GM12892 (cell line): ENCODE data around the gene TFPI2. TPM values are rescaled to one million over a fixed set of nuclear protein-coding genes. Genes with fewer than 3 reads are reported as not detected.

Experiments used
- DNase-seq: peaks from one replicate; pipeline ENCODE4 v3.0.0; 2011; ENCODE audit not compliant: insufficient read length
- FAIRE-seq: peaks from 2 replicates; lab custom pipeline; 2011; peaks lifted over from hg19 to GRCh38; lab: Jason Lieb, UNC
- POLR2A ChIP-seq: IDR thresholded peaks from 2 replicates; pipeline ENCODE4 v1.6.1; 2011; ENCODE audit warnings: low read depth, low read length, control low read depth
- POLR2AphosphoS5 ChIP-seq: IDR thresholded peaks from 2 replicates; pipeline ENCODE4 v1.6.1; 2011; ENCODE audit warnings: low read depth, low read length, control low read depth
- TAF1 ChIP-seq: IDR thresholded peaks from 2 replicates; pipeline ENCODE4 v1.6.1; 2011; ENCODE audit warnings: low read depth, mild to moderate bottlenecking, control low read depth, low read length, borderline replicate concordance
- polyA plus RNA-seq: library from polyadenylated mRNA; unstranded; fragments of >200 nt; gene quantifications from one replicate; pipeline ENCODE4 v1.2.1, GENCODE V29; 2012; ENCODE audit warnings: missing spikeins, inconsistent platforms; ENCODE audit not compliant: missing spikeins

Gene TFPI2
- polyA plus RNA-seq, result 0.51 TPM

GRCh38 chr7:93890464-93891068 lies at the start of gene TFPI2:
Gene TFPI2 (minus strand): TSS chr7:93890753. CDS start chr7:93890678, 75 bp downstream.
- FAIRE-seq, result no peak
- no peak for DNase-seq
- no peak for TF ChIP-seq POLR2AphosphoS5
- TF ChIP-seq POLR2A, result no peak
- no peak for TF ChIP-seq TAF1

DNA sequence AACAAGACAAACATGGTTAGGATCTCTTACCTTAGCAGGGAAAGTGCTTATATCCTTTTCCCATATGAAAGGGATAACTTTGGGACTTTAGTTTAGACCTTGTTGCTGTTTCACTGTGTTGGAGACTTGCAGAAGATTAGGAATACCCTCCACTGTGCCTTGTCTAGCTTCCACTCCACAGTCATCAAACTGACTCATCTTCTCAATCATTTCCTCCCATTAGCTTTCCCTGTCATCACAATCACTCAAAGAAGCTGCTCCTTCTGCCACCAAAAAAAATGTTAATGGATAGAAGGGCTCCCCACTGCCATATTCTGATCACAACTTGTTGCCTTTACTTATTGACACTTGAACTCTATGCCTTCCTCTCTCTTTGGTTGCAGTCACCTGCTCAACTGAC lies 47.7 kb upstream of the TFPI2 start:
- FAIRE-seq (no peak), DNase-seq (no peak)
- TF ChIP-seq POLR2A, result no peak
- no peak for TF ChIP-seq TAF1
- no peak for TF ChIP-seq POLR2AphosphoS5

DNA sequence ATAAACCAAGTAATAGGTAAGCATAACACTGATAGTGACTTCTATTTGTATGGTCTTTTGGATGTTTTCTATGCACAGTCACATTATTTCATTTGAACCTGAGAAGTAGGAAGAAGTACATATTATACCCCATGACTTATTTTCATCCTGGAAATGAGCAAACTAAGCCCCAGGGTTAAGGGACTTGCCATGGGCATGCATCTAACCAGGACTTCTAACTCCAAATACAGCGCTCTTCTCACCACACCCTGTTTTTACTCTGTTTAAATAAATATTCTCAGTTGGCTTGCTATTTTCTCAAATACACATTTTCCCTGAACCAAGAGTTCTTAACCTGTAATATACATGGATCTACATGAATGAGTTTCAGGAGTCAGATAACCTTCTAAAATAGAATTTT lies 47.3 kb upstream of the TFPI2 start:
- no peak for TF ChIP-seq POLR2AphosphoS5
- no peak for TF ChIP-seq POLR2A
- no peak for TF ChIP-seq TAF1
- no peak for DNase-seq
- no peak for FAIRE-seq

DNA sequence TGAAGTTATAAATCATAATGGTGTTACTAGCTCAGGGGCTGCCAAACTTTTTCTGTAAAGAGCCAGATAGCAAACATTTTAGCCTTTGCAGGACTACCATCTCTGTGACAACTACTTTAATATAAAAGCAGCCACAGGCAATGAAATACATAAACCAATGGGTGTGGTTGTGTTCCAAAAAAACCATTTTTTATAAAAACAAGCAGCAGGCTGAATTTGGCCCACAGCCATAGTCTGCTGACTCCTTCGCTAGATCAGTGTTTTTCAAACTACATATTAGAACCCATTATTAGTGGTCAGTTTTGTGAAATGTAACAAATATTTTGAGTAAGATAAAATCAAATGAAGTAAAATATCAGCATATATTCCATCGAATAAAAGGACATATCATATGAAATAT lies 44.5 kb upstream of the TFPI2 start:
- TF ChIP-seq POLR2A (no peak), POLR2AphosphoS5 (no peak), TAF1 (no peak)
- no peak for FAIRE-seq
- no peak for DNase-seq

DNA sequence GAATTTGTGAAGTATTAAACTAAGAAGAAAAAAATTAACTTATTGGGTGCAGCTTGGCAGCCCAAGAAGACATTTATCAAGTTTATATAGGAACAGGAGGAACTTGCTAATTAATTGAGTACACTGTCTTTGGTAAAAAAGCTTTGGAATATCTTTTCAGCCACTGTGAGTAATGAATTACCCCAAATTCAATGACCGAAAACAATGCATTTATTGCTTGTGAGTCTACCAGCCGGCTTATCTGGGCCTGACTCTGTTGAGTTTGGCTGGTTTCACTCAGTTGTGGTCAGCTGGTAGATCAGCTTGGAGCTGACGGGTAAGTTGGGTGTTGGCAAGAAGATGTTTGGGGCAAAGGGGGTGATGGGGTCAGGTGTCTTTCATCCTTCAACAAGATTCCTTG lies 42.6 kb upstream of the TFPI2 start:
- TF ChIP-seq POLR2A (no peak), TAF1 (no peak), POLR2AphosphoS5 (no peak)
- no peak for FAIRE-seq
- no peak for DNase-seq

DNA sequence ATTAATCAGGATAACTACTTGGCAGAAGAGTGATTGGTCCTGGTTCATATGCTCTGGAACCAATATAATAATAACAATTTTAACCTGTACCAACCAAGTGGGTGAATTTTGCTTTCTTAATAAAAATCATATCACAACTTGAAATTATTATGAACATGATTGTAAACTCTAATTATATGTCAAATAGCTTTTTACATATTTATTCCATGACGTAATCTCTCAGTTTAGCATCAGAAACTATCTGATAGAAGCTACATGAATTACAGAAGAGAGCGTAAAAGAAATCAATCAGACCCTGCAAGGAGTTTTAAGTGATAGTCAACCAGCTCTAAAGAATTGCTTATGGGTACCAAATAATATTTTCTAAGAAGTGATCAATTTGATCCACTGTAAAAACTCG lies 41.1 kb upstream of the TFPI2 start:
- no peak for FAIRE-seq
- DNase-seq, result no peak
- TF ChIP-seq TAF1 (no peak), POLR2AphosphoS5 (no peak), POLR2A (no peak)

DNA sequence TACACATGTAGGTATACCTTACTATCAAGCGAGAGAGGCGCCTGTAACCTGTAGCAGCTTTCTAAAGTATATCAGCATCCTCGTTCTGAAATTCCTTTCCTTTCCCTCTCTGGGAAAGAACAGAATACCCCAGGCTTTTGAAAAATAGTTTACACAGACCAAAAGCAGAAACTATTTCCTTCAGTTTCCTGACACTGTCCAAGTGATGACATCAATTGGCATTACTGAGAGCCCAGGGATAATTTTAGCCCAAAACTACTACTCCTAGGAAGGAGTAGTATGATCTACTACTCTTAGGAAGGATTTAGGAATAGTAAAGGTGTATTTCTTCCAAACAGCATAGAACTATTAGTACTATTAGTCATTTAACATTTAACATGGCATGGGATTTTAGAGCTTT lies 37.0 kb upstream of the TFPI2 start:
- DNase-seq (no peak), FAIRE-seq (no peak)

GRCh38 chr7:93926800-93927199 lies 36.2 kb upstream of the TFPI2 start:
- no peak for FAIRE-seq
- TF ChIP-seq TAF1, result no peak
- no peak for TF ChIP-seq POLR2AphosphoS5
- TF ChIP-seq POLR2A, result no peak
- no peak for DNase-seq

More for the DNA sequence above, 37.0 kb upstream of the TFPI2 start:
- TF ChIP-seq TAF1 (no peak), POLR2A (no peak), POLR2AphosphoS5 (no peak)

GRCh38 chr7:93923942-93924341 lies 33.4 kb upstream of the TFPI2 start:
- no peak for TF ChIP-seq POLR2A
- TF ChIP-seq POLR2AphosphoS5, result no peak
- TF ChIP-seq TAF1, result no peak
- DNase-seq, result no peak
- no peak for FAIRE-seq

DNA sequence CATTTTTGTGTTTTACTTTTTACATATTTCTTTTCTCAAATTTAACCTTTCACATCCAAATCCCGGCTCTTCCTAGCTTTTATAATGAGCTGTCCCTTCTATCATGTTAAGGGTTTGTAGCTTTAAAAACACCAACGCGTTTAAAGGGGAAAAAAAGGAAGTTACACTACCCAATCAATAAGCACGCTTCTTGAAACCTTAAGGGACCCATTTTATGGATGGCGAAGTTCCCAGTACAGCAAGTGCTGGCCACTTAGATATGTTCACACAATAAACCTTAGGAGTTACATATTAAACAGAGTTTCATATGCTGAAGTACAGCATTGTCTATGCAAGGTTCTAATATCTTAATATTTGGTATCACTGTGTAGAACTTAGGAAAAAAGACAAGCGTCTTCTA lies 32.7 kb upstream of the TFPI2 start:
- TF ChIP-seq POLR2AphosphoS5 (no peak), POLR2A (no peak), TAF1 (no peak)
- DNase-seq, result no peak
- FAIRE-seq, result no peak

DNA sequence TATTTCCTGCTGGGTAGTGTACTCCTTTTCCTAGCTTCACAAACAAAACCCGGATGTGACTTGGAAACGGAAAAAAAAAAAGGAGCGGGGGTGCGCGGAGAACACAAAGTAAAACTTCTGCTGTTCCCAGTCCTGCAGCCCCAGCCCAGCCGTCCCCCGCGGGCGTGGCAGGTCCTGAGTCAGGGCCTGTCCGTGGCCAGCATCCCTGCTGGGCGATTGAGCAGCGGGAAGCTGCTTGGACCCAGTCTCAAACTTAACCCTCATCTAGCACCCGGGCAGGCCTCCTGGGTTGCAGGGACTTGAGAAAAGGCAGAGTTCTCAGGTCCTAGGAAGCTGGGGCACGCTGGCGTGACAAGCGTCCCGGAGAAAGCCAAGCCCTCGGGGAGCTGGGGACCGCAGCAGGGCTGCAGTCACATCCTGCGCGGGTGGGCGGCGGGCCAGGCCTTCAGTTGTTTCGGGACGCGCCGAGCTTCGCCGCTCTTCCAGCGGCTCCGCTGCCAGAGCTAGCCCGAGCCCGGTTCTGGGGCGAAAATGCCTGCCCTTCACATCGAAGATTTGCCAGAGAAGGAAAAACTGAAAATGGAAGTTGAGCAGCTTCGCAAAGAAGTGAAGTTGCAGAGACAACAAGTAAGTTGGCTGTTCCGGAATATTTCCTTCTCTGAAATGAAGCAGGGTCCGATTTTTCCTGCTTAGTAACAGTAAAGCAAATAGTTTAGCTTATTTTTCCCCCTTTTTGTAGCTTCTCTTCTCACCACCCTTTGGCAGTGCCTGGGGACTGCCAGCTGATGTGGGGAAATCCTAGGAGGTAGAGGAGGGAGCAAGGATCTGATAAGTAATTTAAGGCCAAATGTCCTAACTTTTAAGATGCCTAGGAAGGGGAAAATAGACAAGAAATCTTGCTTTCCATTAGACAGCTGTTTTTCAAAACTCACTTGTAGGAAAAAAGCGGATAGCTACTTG lies 31.3 kb upstream of the TFPI2 start, which contains the start of gene GNG11:
TSS of gene GNG11 (plus strand) at position 129 of the 960 bp plus-strand sequence. CDS start at position 532, 403 bp downstream.
- no peak for FAIRE-seq
- TF ChIP-seq POLR2AphosphoS5, result no peak
- TF ChIP-seq TAF1, result no peak
- no peak for TF ChIP-seq POLR2A
- peak; percentile 27 for DNase-seq

GRCh38 chr7:93921186-93921585 lies 30.6 kb upstream of the TFPI2 start:
- TF ChIP-seq POLR2AphosphoS5 (no peak), POLR2A (no peak), TAF1 (no peak)
- FAIRE-seq (no peak), DNase-seq (no peak)
